Stimulated activated naive B cell treated with anti-CD40 and anti-IgM and Interleukin-4, amounts not matched to agents 10 μg/mL and 1 μg/mL and 100 μg/mL, for 72 hours (primary cell): ENCODE data around the gene AMHR2.
A peak's percentile ranks its signal among the peaks of the same experiment; 100 is the strongest.

Experiments used
- ATAC-seq, 2 donors: fragments of 150-1000 bp; cut with Tn5 transposase; replicated peaks; 2 replicates each; pipeline ENCODE4 v1.10.0; 2021; ENCODE audit warnings: moderate library complexity in 1 of 2
- DNase-seq: peaks from one replicate; pipeline ENCODE4 v3.0.0; 2021
- H3K27ac Mint-ChIP-seq: one replicate; pipeline ENCODE4 v1.8.0; 2022; ENCODE audit warnings: mild to moderate bottlenecking, mixed read lengths
- H3K27me3 Mint-ChIP-seq, 2 donors: one replicate each; pipeline ENCODE4 v1.8.0; 2022; ENCODE audit warnings: mixed read lengths in 2 of 2
- H3K36me3 Mint-ChIP-seq, 2 donors: one replicate each; pipeline ENCODE4 v1.8.0; 2022; ENCODE audit warnings: mixed read lengths in 2 of 2, mild to moderate bottlenecking in 1 of 2
- H3K4me1 Mint-ChIP-seq, 2 donors: one replicate each; pipeline ENCODE4 v1.8.0; 2022; ENCODE audit warnings: mixed read lengths in 2 of 2, mild to moderate bottlenecking in 1 of 2
- H3K4me3 Mint-ChIP-seq, 2 donors: one replicate each; pipeline ENCODE4 v1.8.0; 2022; ENCODE audit warnings: mild to moderate bottlenecking in 2 of 2, mixed read lengths in 2 of 2, moderate library complexity in 1 of 2
- H3K9me3 Mint-ChIP-seq, 2 donors: one replicate each; pipeline ENCODE4 v1.8.0; 2022; ENCODE audit warnings: mixed read lengths in 2 of 2, mild to moderate bottlenecking in 1 of 2

AMHR2 gene

GRCh38 chr12:53452159-53453077 is 28.8 kb downstream of the AMHR2 start:
- H3K27ac Mint-ChIP-seq: peak overlapping the region; percentile 100
- peak overlapping the region; percentile 92 to 98 for H3K4me3 Mint-ChIP-seq
- peaks cover 32 to 61% of the 10 kb centered on the region in 2 donors for H3K36me3 Mint-ChIP-seq
- H3K4me1 Mint-ChIP-seq: peaks cover 14 to 39% of the 10 kb centered on the region in 2 donors
- no peaks in the 10 kb centered on the region for H3K9me3 Mint-ChIP-seq
- DNase-seq: peak; percentile 62
- H3K27me3 Mint-ChIP-seq: no peaks in the 10 kb centered on the region
- ATAC-seq: peak; percentile 37 to 54

GRCh38 chr12:53453953-53454640 is 30.4 kb downstream of the AMHR2 start:
- no peaks in the 10 kb centered on the region for H3K27me3 Mint-ChIP-seq
- H3K4me1 Mint-ChIP-seq: peaks cover 15 to 34% of the 10 kb centered on the region in 2 donors
- peak overlapping the region; percentile 92 to 98 for H3K4me3 Mint-ChIP-seq
- ATAC-seq: no peak
- DNase-seq: no peak
- H3K36me3 Mint-ChIP-seq: peaks cover 33 to 59% of the 10 kb centered on the region in 2 donors
- peak overlapping the region; percentile 100 for H3K27ac Mint-ChIP-seq
- H3K9me3 Mint-ChIP-seq: no peaks in the 10 kb centered on the region

GRCh38 chr12:53454707-53455106 is 31.1 kb downstream of the AMHR2 start:
- peak overlapping the region; percentile 27 for H3K27ac Mint-ChIP-seq
- H3K36me3 Mint-ChIP-seq: peaks cover 35 to 62% of the 10 kb centered on the region in 2 donors
- no peak overlapping the region for H3K4me3 Mint-ChIP-seq
- no peaks in the 10 kb centered on the region for H3K27me3 Mint-ChIP-seq
- ATAC-seq (no peak), DNase-seq (no peak)
- H3K9me3 Mint-ChIP-seq: no peaks in the 10 kb centered on the region
- peaks cover 16 to 34% of the 10 kb centered on the region in 2 donors for H3K4me1 Mint-ChIP-seq

- Mint-ChIP-seq H3K4me1 (peaks cover 23 to 42% of the 10 kb centered on the region in 2 donors), H3K27me3 (no peaks in the 10 kb centered on the region), H3K9me3 (no peaks in the 10 kb centered on the region), H3K4me3 (no peak overlapping the region), H3K27ac (peak overlapping the region; percentile 9), H3K36me3 (peaks cover 48 to 72% of the 10 kb centered on the region in 2 donors)
- DNase-seq: no peak
- no peak for ATAC-seq
These were observed 33.2 kb downstream of the AMHR2 start for GRCh38 chr12:53456654-53457366.

GRCh38 chr12:53459097-53459496 is 35.4 kb downstream of the AMHR2 start:
- peak overlapping the region; percentile 51 for H3K27ac Mint-ChIP-seq
- no peaks in the 10 kb centered on the region for H3K9me3 Mint-ChIP-seq
- DNase-seq (no peak), ATAC-seq (no peak)
- H3K36me3 Mint-ChIP-seq: peaks cover 49 to 70% of the 10 kb centered on the region in 2 donors
- H3K4me3 Mint-ChIP-seq: no peak overlapping the region
- peaks cover 19 to 33% of the 10 kb centered on the region in 2 donors for H3K4me1 Mint-ChIP-seq
- no peaks in the 10 kb centered on the region for H3K27me3 Mint-ChIP-seq

GRCh38 chr12:53461059-53461458 is 37.4 kb downstream of the AMHR2 start:
- H3K36me3 Mint-ChIP-seq: peaks cover 47 to 64% of the 10 kb centered on the region in 2 donors

GRCh38 chr12:53461591-53461990 is 37.9 kb downstream of the AMHR2 start:
- Mint-ChIP-seq H3K27me3 (no peaks in the 10 kb centered on the region), H3K4me3 (no peak overlapping the region), H3K36me3 (peaks cover 50 to 66% of the 10 kb centered on the region in 2 donors), H3K27ac (no peak overlapping the region), H3K9me3 (no peaks in the 10 kb centered on the region), H3K4me1 (peaks cover 23 to 29% of the 10 kb centered on the region in 2 donors)
- no peak for ATAC-seq
- no peak for DNase-seq

More at GRCh38 chr12:53461059-53461458, 37.4 kb downstream of the AMHR2 start:
- no peak for ATAC-seq
- Mint-ChIP-seq H3K4me3 (no peak overlapping the region), H3K4me1 (peaks cover 23 to 29% of the 10 kb centered on the region in 2 donors), H3K27me3 (no peaks in the 10 kb centered on the region), H3K27ac (peak overlapping the region; percentile 62), H3K9me3 (no peaks in the 10 kb centered on the region)
- DNase-seq: no peak

GRCh38 chr12:53462935-53463334 is 39.3 kb downstream of the AMHR2 start:
- no peak for ATAC-seq
- H3K4me1 Mint-ChIP-seq: peaks cover 23 to 29% of the 10 kb centered on the region in 2 donors
- no peak overlapping the region for H3K27ac Mint-ChIP-seq
- no peak for DNase-seq
- no peaks in the 10 kb centered on the region for H3K27me3 Mint-ChIP-seq
- H3K36me3 Mint-ChIP-seq: peaks cover 57 to 77% of the 10 kb centered on the region in 2 donors
- H3K9me3 Mint-ChIP-seq: no peaks in the 10 kb centered on the region
- no peak overlapping the region for H3K4me3 Mint-ChIP-seq

- no peak for DNase-seq
- no peak overlapping the region for H3K4me3 Mint-ChIP-seq
- H3K27me3 Mint-ChIP-seq: no peaks in the 10 kb centered on the region
- no peak overlapping the region for H3K27ac Mint-ChIP-seq
- H3K4me1 Mint-ChIP-seq: peaks cover 23 to 29% of the 10 kb centered on the region in 2 donors
- H3K36me3 Mint-ChIP-seq: peaks cover 56 to 77% of the 10 kb centered on the region in 2 donors
- no peaks in the 10 kb centered on the region for H3K9me3 Mint-ChIP-seq
- ATAC-seq: no peak
These were observed 40.3 kb downstream of the AMHR2 start for GRCh38 chr12:53463802-53464560.

- DNase-seq (no peak), ATAC-seq (no peak)
- Mint-ChIP-seq H3K36me3 (peaks cover 51 to 71% of the 10 kb centered on the region in 2 donors), H3K9me3 (no peaks in the 10 kb centered on the region), H3K4me1 (peaks cover 21 to 29% of the 10 kb centered on the region in 2 donors), H3K27ac (peak overlapping the region; percentile 20), H3K27me3 (no peaks in the 10 kb centered on the region), H3K4me3 (no peak overlapping the region)
These were observed 41.2 kb downstream of the AMHR2 start for GRCh38 chr12:53464685-53465418.

GRCh38 chr12:53465679-53466078 is 42.0 kb downstream of the AMHR2 start:
- DNase-seq: no peak
- Mint-ChIP-seq H3K4me3 (no peak overlapping the region), H3K36me3 (peaks cover 47 to 66% of the 10 kb centered on the region in 2 donors), H3K9me3 (no peaks in the 10 kb centered on the region), H3K27ac (no peak overlapping the region), H3K4me1 (peaks cover 16 to 23% of the 10 kb centered on the region in 2 donors), H3K27me3 (no peaks in the 10 kb centered on the region)
- ATAC-seq: no peak

- H3K9me3 Mint-ChIP-seq: no peaks in the 10 kb centered on the region
- H3K27ac Mint-ChIP-seq: peak overlapping the region; percentile 48
- peaks cover 11 to 22% of the 10 kb centered on the region in 2 donors for H3K4me1 Mint-ChIP-seq
- ATAC-seq: no peak
- DNase-seq: no peak
- no peak overlapping the region for H3K4me3 Mint-ChIP-seq
- no peaks in the 10 kb centered on the region for H3K27me3 Mint-ChIP-seq
- H3K36me3 Mint-ChIP-seq: peaks cover 48 to 65% of the 10 kb centered on the region in 2 donors
These were observed 43.0 kb downstream of the AMHR2 start for GRCh38 chr12:53466640-53467039.

- peaks cover 13 to 26% of the 10 kb centered on the region in 2 donors for H3K4me1 Mint-ChIP-seq
- no peak for ATAC-seq
- peaks cover 52 to 70% of the 10 kb centered on the region in 2 donors for H3K36me3 Mint-ChIP-seq
- no peak overlapping the region for H3K4me3 Mint-ChIP-seq
- H3K9me3 Mint-ChIP-seq: no peaks in the 10 kb centered on the region
- H3K27ac Mint-ChIP-seq: peak overlapping the region; percentile 14
- no peak for DNase-seq
- H3K27me3 Mint-ChIP-seq: no peaks in the 10 kb centered on the region
These were observed 43.4 kb downstream of the AMHR2 start for GRCh38 chr12:53467082-53467481.
